HepG2 (cell line): Measurements from ENCODE around the gene ARHGAP25. TPM values are rescaled to one million over a fixed set of nuclear protein-coding genes. Genes with fewer than 3 reads are reported as not detected.

Source experiments
- ATAC-seq: fragments of 200-7000 bp; cut with Tn5 transposase; 3 replicates; pipeline ENCODE4 v1.9.1; 2020; ENCODE audit warnings: mild to moderate bottlenecking, moderate library complexity
- BruUV-seq: library from RNA; stranded (reverse); fragments of 400-500 nt; replicated peaks from 2 replicates; lab custom pipeline; 2021; lab: Mats Ljungman, UMichigan
- CTCF ChIA-PET: fragments of 300-600 bp; formaldehyde crosslinking; extraction: SDS; loops from one replicate; lab custom pipeline; 2021; ENCODE audit warnings: low total read pairs, inconsistent platforms, low intra/inter-chr PET ratio; lab: Yijun Ruan, JAX
- POLR2A ChIA-PET: fragments of 350-600 bp; sonication (Branson Sonifier 250); formaldehyde crosslinking; loops from one replicate; lab custom pipeline; 2020; ENCODE audit warnings: antibody characterized with exemption, inconsistent platforms; lab: Yijun Ruan, JAX
- DNase-seq: peaks from one replicate; pipeline ENCODE4 v3.0.0-alpha.2; 2015; ENCODE audit warnings: low spot score
- FAIRE-seq: peaks from 3 replicates; lab custom pipeline; 2011; peaks lifted over from hg19 to GRCh38; lab: Jason Lieb, UNC
- H2AFZ ChIP-seq: one replicate; pipeline ENCODE4 v1.6.1; 2011; ENCODE audit warnings: low read length, inconsistent platforms
- H3K27ac ChIP-seq: fragments of 300-600 bp; 3 replicates; pipeline ENCODE4 v1.8.0; 2011; ENCODE audit warnings: mixed run types, mild to moderate bottlenecking, mixed read lengths, low read length, inconsistent platforms; ENCODE audit not compliant: insufficient read depth; ENCODE audit errors: extremely low read length
- H3K27me3 ChIP-seq, 2 experiments: fragments of 200-600 bp in 1 of 2; 2 replicates in 1 of 2; 3 replicates in 1 of 2; pipeline versions ENCODE4 v1.6.0 to v1.8.0; 2011; ENCODE audit warnings: low read length in 2 of 2, mild to moderate bottlenecking in 2 of 2, moderate library complexity in 2 of 2, inconsistent platforms in 1 of 2; ENCODE audit not compliant: insufficient read depth in 2 of 2, control insufficient read depth in 1 of 2
- H3K36me3 ChIP-seq, 2 experiments: fragments of 200-600 bp in 1 of 2; replicated peaks in 1 of 2; 2 replicates in 1 of 2; 3 replicates in 1 of 2; pipeline versions ENCODE4 v1.5.1 to v1.8.0; 2011; ENCODE audit warnings: low read length in 2 of 2, inconsistent platforms in 1 of 2; ENCODE audit not compliant: insufficient read depth in 2 of 2, control insufficient read depth in 1 of 2
- H3K4me1 ChIP-seq: 2 replicates; pipeline ENCODE4 v1.5.1; 2012; ENCODE audit warnings: low read length, inconsistent platforms; ENCODE audit not compliant: insufficient read depth
- H3K4me2 ChIP-seq: 2 replicates; pipeline ENCODE4 v1.6.0; 2011; ENCODE audit warnings: low read depth, low read length, inconsistent platforms
- H3K4me3 ChIP-seq, 3 experiments: fragments of 200-600 bp in 1 of 3; sonication (generic), shearing (Covaris generic) in 1 of 3; replicated peaks in 1 of 3; 2 replicates each; pipeline ENCODE4 v1.5.1; 2011 to 2016; ENCODE audit warnings: low read length in 3 of 3, inconsistent platforms in 2 of 3, low read depth in 2 of 3, mild to moderate bottlenecking in 2 of 3, control low read depth in 1 of 3, mixed read lengths in 1 of 3; ENCODE audit not compliant: insufficient read depth in 1 of 3
- H3K79me2 ChIP-seq: one replicate; pipeline ENCODE4 v1.6.1; 2011; ENCODE audit warnings: low read length, inconsistent platforms; ENCODE audit not compliant: insufficient read depth
- H3K9ac ChIP-seq: 2 replicates; pipeline ENCODE4 v1.6.0; 2011; ENCODE audit warnings: mild to moderate bottlenecking, low read depth, low read length, inconsistent platforms; ENCODE audit not compliant: insufficient read depth
- H3K9me3 ChIP-seq: 2 replicates; pipeline ENCODE4 v1.5.1; 2012; ENCODE audit warnings: mild to moderate bottlenecking, low read length
- H4K20me1 ChIP-seq: 2 replicates; pipeline ENCODE4 v1.6.0; 2011; ENCODE audit warnings: inconsistent platforms, mild to moderate bottlenecking, low read length, moderate library complexity; ENCODE audit not compliant: insufficient read depth
- ELF4 ChIP-seq: sonication (generic); formaldehyde crosslinking; IDR thresholded peaks from 2 replicates; pipeline ENCODE4 v1.5.0; 2020; ENCODE audit warnings: missing genetic modification reagents, mild to moderate bottlenecking, moderate library complexity, borderline replicate concordance
- EZH2 ChIP-seq: conservative IDR thresholded peaks from 2 replicates; pipeline ENCODE4 v1.6.1; 2012; ENCODE audit warnings: mild to moderate bottlenecking, low read depth, low read length, moderate library complexity
- HIC2 ChIP-seq: sonication (generic); formaldehyde crosslinking; IDR thresholded peaks from 2 replicates; pipeline ENCODE4 v1.9.0; 2022; ENCODE audit warnings: low read depth, missing genetic modification reagents
- LRRFIP1 ChIP-seq: sonication (generic); formaldehyde crosslinking; conservative IDR thresholded peaks from 2 replicates; pipeline ENCODE4 v1.4.0; 2020; ENCODE audit warnings: missing genetic modification reagents
- NR2F2 ChIP-seq: IDR thresholded peaks from 2 replicates; pipeline ENCODE4 v1.6.1; 2012; ENCODE audit warnings: low read depth, inconsistent platforms, borderline replicate concordance
- RORA ChIP-seq: sonication (generic); formaldehyde crosslinking; IDR thresholded peaks from 2 replicates; pipeline ENCODE4 v1.5.0; 2020; ENCODE audit warnings: mild to moderate bottlenecking, missing genetic modification reagents, moderate library complexity
- SALL1 ChIP-seq: sonication (generic); formaldehyde crosslinking; IDR thresholded peaks from 2 replicates; pipeline ENCODE4 v1.8.0; 2022; ENCODE audit warnings: mild to moderate bottlenecking, missing genetic modification reagents
- TRAFD1 ChIP-seq: sonication (generic); formaldehyde crosslinking; IDR thresholded peaks from 2 replicates; pipeline ENCODE4 v1.5.1; 2020; ENCODE audit warnings: missing genetic modification reagents, mild to moderate bottlenecking, borderline replicate concordance
- TRIM24 ChIP-seq: sonication (generic); formaldehyde crosslinking; IDR thresholded peaks from 2 replicates; pipeline ENCODE4 v1.8.0; 2022; ENCODE audit warnings: mild to moderate bottlenecking, missing genetic modification reagents
- TSC22D2 ChIP-seq: sonication (generic); formaldehyde crosslinking; IDR thresholded peaks from 2 replicates; pipeline ENCODE4 v1.5.1; 2020; ENCODE audit warnings: missing genetic modification reagents, mild to moderate bottlenecking, borderline replicate concordance
- ZNF687 ChIP-seq: sonication (generic); formaldehyde crosslinking; IDR thresholded peaks from 2 replicates; pipeline ENCODE4 v1.5.1; 2020; ENCODE audit warnings: mild to moderate bottlenecking, missing genetic modification reagents, moderate library complexity
- WGBS: methylation state at CpG from one replicate; pipeline ENCODE4 v1.1.6; 2017; ENCODE audit warnings: low lambda C conversion rate; 5-methylcytosine and 5-hydroxymethylcytosine counted together
- in situ Hi-C: cut with HindIII; loops from 2 replicates; pipeline ENCODE4 v1.10.0; 2017; ENCODE audit warnings: low pct_unique_long_range_greater_than_20kb; ENCODE audit not compliant: extremely low pct_ligation_motif_present
- intact Hi-C: fragments of 100-400 bp; cut with micrococcal nuclease; formaldehyde crosslinking; loops from one replicate; pipeline ENCODE4 v1.10.0; 2022; ENCODE audit not compliant: unreplicated experiment
- polyA plus RNA-seq, 8 experiments: library from polyadenylated mRNA; depleted of rRNA in 3 of 8; stranded (reverse) in 7 of 8; unstranded in 1 of 8; fragments of >200 nt; fragmentation: Illumina TruSeq in 4 of 8; extraction: Trizol in 4 of 8; gene quantifications; 2 replicates each; pipeline versions ENCODE4 v1.2.1 to v1.2.3, GENCODE V29; 2011 to 2016; ENCODE audit warnings: low read depth in 4 of 8, missing spikeins in 1 of 8, mixed read lengths in 1 of 8; ENCODE audit not compliant: insufficient read depth in 1 of 8
- total RNA-seq, 5 experiments: library from RNA; depleted of rRNA; stranded (reverse); fragments of >200 nt; fragmentation: Illumina TruSeq; extraction: Trizol; gene quantifications; 2 replicates each; pipeline ENCODE4 v1.2.3, GENCODE V29; 2016; ENCODE audit warnings: low read depth in 1 of 5
- TF ChIP-seq, protein P1 (sequence below): IDR thresholded peaks from 2 replicates; pipeline ENCODE4 v1.6.1; 2018; ENCODE audit warnings: missing genetic modification reagents

Gene ARHGAP25
- total and polyA plus RNA-seq, 2 of the 13 experiments (the other 11 are each of a cell fraction or from before 2014, with no cell fraction given), result not detected

GRCh38 chr2:68829749-68830148, 95.1 kb downstream of the ARHGAP25 start (continued):
- TF ChIP-seq LRRFIP1 (CRISPR knock-in tag), result no peak
- TF ChIP-seq ELF4, result no peak
- no peak for TF ChIP-seq RORA
- no peak for TF ChIP-seq TSC22D2 (CRISPR knock-in tag)
- TF ChIP-seq TRIM24 (CRISPR knock-in tag), result no peak
- TF ChIP-seq, protein P1, sequence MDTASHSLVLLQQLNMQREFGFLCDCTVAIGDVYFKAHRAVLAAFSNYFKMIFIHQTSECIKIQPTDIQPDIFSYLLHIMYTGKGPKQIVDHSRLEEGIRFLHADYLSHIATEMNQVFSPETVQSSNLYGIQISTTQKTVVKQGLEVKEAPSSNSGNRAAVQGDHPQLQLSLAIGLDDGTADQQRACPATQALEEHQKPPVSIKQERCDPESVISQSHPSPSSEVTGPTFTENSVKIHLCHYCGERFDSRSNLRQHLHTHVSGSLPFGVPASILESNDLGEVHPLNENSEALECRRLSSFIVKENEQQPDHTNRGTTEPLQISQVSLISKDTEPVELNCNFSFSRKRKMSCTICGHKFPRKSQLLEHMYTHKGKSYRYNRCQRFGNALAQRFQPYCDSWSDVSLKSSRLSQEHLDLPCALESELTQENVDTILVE (CRISPR knock-in tag), result no peak
- no peak for TF ChIP-seq SALL1
- TF ChIP-seq NR2F2, result no peak
- no peak for TF ChIP-seq EZH2

DNA sequence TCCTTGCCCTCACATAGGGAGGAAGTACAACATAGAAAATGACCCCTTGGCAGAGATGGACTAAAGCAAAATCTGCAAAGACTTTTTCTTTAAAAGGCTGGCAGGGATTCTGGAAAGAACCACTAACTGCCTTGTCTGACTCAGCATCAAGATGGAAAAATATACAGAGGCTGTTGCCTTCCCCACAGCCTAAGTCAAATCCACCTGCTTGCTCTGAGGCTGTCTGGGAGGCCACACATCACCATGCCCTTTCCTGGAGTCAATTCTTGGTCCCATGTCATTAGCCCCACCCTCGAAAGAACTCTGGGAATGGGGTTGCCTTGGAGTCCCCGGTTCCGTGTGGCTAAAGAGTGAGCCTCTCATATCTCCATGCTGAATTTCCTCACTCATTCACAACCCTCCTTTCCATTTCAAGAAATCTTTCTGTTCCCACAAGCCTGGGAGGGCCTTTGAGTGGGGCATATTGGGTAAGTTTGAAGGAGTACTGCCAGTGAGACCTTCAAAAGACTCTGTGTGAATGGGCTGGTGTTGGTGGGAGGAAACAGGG, 97.1 kb downstream of the ARHGAP25 start:
- Histone ChIP-seq H3K27ac (no peak overlapping the region), H3K27me3 (peaks cover 2 to 8% of the 10 kb centered on the region in 2 experiments; a peak in 2 of 5 replicates), H2AFZ (no peak overlapping the region), H3K4me2 (no peak overlapping the region), H3K79me2 (no peaks in the 10 kb centered on the region), H3K4me3 (no peak overlapping the region), H3K36me3 (no peaks in the 10 kb centered on the region), H4K20me1 (no peaks in the 10 kb centered on the region), H3K9me3 (no peaks in the 10 kb centered on the region), H3K4me1 (peaks cover 9% of the 10 kb centered on the region; the same call in 1 of the 2 replicates), H3K9ac (no peak overlapping the region)
- ChIA-PET POLR2A (no interaction called here), CTCF (no interaction called here)
- FAIRE-seq, result no peak
- DNase-seq, result no peak
- BruUV-seq, result no TSS peak
- in situ Hi-C loops (no loop called here), intact Hi-C loops (no loop called here)
- 26% methylated on average over 3 of the region's 3 CpGs for WGBS
- no peak for ATAC-seq
- TF ChIP-seq TRAFD1 (CRISPR knock-in tag) (no peak), HIC2 (CRISPR knock-in tag) (no peak), ZNF687 (CRISPR knock-in tag) (no peak)
